Cardiac muscle cell (in vitro differentiated cells and primary cell): ENCODE data around the gene NDUFA5. TPM values are rescaled to one million over a fixed set of nuclear protein-coding genes. Genes with fewer than 3 reads are reported as not detected.

Source experiments
- DNase-seq, 2 donors: peaks; one replicate each; pipeline versions ENCODE4 v3.0.0 to v3.0.0-alpha.2; 2010 to 2017; ENCODE audit warnings: low read depth in 1 of 2, low spot score in 1 of 2
- H3K27ac ChIP-seq: fragments of 200-600 bp; sonication (generic); 2 replicates; pipeline ENCODE4 v1.5.1; 2016
- H3K27me3 ChIP-seq: fragments of 200-600 bp; sonication (generic); 2 replicates; pipeline ENCODE4 v1.6.0; 2016; ENCODE audit warnings: control low read depth
- H3K36me3 ChIP-seq: fragments of 200-600 bp; sonication (generic); 2 replicates; pipeline ENCODE4 v1.5.1; 2016; ENCODE audit warnings: control low read depth
- H3K4me1 ChIP-seq: fragments of 200-600 bp; sonication (generic); 2 replicates; pipeline ENCODE4 v1.8.1; 2017; ENCODE audit warnings: low read depth, mild to moderate bottlenecking, mixed run types
- H3K4me3 ChIP-seq: fragments of 200-600 bp; sonication (generic); 2 replicates; pipeline ENCODE4 v1.5.1; 2016; ENCODE audit warnings: mild to moderate bottlenecking
- H3K9me3 ChIP-seq: fragments of 200-600 bp; sonication (generic); 2 replicates; pipeline ENCODE4 v1.5.1; 2017; ENCODE audit warnings: low read depth, mild to moderate bottlenecking, control low read depth
- polyA plus RNA-seq: library from polyadenylated mRNA; unstranded; fragments of >200 nt; fragmentation: Nextera tagmentation; extraction: Ambion mirVana; gene quantifications from 2 replicates; pipeline ENCODE4 v1.2.1, GENCODE V29; 2016
- total RNA-seq: library from RNA; depleted of rRNA; stranded (reverse); fragments of >200 nt; gene quantifications from 2 replicates; pipeline ENCODE4 v1.2.3, GENCODE V29; 2016
- TF ChIP-seq, protein P1 (sequence below): IDR thresholded peaks from 2 replicates; pipeline ENCODE4 v1.5.1; 2012; ENCODE audit warnings: low read depth, mild to moderate bottlenecking, low read length

NDUFA5 gene
- total and polyA plus RNA-seq, 2 experiments from 2014 or later, result 64.0 to 217 TPM

DNA sequence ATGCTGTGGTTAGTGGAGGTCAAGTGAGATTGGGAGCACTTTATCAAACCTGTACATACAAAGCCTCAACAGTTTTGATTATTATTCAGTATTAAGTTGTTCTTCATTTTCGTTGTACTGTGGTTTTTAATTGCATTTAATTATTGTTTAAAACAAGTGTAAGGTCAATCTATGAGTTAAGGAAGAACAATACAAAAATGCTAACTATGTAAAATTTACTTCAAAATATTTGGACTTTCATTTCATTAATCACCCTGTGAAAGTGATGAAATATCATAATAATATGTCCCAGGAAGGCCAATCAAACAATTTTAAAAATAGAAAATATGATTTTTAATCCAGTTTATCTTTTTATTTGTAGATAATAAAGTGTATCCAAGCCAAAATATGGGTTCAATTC, 13.6 kb upstream of the NDUFA5 start:
- Histone ChIP-seq H3K4me3 (no peak overlapping the region), H3K4me1 (no peaks in the 10 kb centered on the region), H3K9me3 (no peaks in the 10 kb centered on the region), H3K27ac (no peak overlapping the region), H3K27me3 (no peaks in the 10 kb centered on the region), H3K36me3 (no peaks in the 10 kb centered on the region)
- no peak for DNase-seq
- TF ChIP-seq, protein P1, sequence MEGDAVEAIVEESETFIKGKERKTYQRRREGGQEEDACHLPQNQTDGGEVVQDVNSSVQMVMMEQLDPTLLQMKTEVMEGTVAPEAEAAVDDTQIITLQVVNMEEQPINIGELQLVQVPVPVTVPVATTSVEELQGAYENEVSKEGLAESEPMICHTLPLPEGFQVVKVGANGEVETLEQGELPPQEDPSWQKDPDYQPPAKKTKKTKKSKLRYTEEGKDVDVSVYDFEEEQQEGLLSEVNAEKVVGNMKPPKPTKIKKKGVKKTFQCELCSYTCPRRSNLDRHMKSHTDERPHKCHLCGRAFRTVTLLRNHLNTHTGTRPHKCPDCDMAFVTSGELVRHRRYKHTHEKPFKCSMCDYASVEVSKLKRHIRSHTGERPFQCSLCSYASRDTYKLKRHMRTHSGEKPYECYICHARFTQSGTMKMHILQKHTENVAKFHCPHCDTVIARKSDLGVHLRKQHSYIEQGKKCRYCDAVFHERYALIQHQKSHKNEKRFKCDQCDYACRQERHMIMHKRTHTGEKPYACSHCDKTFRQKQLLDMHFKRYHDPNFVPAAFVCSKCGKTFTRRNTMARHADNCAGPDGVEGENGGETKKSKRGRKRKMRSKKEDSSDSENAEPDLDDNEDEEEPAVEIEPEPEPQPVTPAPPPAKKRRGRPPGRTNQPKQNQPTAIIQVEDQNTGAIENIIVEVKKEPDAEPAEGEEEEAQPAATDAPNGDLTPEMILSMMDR, result no peak

DNA sequence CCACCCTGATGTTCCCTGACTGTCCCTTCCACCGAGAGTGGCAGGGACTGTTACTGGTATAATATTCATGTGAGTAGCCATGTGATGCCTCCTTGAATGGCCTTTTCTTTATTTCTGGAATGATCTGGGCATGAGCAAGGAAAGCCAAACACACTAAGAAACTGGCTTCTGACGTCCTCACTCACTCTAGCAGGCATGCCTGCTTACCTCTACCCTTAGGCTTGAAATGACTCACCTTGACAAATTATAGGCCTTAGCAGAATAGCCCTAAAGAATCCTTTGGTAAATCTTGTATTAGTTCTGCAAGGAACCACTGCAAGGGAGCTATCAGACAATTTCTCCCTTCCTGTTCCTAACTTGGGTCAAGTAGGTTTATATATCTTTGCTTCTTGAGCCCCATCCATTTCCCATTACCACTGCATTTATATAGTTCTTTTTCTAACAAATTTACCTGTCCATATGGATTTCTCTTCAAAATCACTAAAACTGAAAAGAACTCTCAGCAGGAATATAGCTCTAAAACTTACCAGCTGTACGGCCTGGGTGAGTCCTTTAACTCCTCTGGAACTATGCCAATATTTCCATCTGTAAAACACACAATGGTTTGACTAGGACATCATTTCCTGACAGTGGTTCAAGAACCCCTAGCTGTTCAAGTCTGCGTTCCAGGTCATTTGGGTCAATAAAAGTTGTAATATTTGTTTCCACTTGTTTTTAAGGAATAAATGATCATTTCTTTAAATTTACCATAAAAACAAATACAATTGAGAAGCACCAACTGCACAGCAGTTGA, 13.0 kb upstream of the NDUFA5 start:
- Histone ChIP-seq H3K4me3 (no peak overlapping the region), H3K9me3 (no peaks in the 10 kb centered on the region), H3K27me3 (no peaks in the 10 kb centered on the region), H3K27ac (no peak overlapping the region), H3K36me3 (no peaks in the 10 kb centered on the region), H3K4me1 (no peaks in the 10 kb centered on the region)
- peak in 1 of 2 donors; percentile 17 for DNase-seq
- TF ChIP-seq, protein P1, result no peak

DNA sequence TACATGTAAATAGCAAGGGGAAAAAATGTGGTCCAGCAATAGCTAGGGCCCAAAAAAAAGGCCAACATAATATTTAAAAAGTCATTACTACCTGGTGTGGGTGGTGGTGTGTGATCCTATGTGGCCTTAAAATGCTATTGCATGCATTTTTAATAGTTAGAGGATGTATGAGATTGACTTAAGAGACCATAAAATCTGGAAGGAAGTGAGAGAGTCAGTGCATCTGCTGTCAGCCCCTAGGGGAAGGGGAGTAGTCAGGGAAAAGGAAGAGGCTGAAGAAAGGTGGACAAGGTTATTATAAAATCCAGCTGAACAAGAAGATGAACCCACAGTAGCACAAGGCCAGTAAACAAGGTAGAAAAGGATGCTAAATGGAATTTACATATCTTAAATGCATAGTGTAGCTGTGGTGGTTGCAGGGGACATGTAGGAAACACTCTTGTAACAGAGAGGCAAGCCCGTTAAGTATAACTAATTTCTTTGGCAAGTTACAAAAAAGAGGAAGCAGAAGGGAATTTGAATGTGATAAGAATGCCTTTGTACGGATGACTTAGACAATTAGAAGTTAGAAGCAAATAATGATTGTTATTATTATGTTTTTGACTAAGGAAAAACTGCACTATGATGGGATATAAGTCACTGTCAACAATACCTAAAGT, 11.9 kb upstream of the NDUFA5 start:
- no peak overlapping the region for H3K27ac ChIP-seq
- no peak overlapping the region for H3K4me3 ChIP-seq
- no peaks in the 10 kb centered on the region for H3K36me3 ChIP-seq
- no peaks in the 10 kb centered on the region for H3K9me3 ChIP-seq
- TF ChIP-seq, protein P1, result no peak
- no peaks in the 10 kb centered on the region for H3K4me1 ChIP-seq
- H3K27me3 ChIP-seq, result no peaks in the 10 kb centered on the region
- DNase-seq, result no peak

DNA sequence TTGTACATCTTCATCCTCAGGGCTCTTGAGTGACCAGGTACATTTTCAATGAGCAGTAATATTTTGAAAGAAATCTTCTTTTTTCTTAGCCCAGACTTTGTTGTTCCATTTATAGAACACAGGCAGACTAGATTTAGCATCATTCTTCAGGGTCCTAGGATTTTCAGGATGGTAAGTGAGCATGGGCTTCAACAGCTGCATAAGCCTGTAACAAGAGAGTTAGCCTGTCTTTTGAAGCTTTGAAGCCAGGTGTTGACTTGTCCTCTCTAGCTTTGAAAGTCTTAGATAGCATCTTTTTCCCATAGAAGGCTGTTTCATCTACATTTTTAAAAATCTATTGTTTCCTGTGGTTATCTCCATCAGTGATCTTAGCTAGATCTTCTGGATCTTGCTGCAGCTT, 4.5 kb upstream of the NDUFA5 start:
- H3K4me1 ChIP-seq, result no peaks in the 10 kb centered on the region
- TF ChIP-seq, protein P1, result no peak
- H3K36me3 ChIP-seq, result no peaks in the 10 kb centered on the region
- H3K4me3 ChIP-seq, result no peak overlapping the region
- H3K9me3 ChIP-seq, result no peaks in the 10 kb centered on the region
- no peak for DNase-seq
- H3K27me3 ChIP-seq, result no peaks in the 10 kb centered on the region
- no peak overlapping the region for H3K27ac ChIP-seq

DNA sequence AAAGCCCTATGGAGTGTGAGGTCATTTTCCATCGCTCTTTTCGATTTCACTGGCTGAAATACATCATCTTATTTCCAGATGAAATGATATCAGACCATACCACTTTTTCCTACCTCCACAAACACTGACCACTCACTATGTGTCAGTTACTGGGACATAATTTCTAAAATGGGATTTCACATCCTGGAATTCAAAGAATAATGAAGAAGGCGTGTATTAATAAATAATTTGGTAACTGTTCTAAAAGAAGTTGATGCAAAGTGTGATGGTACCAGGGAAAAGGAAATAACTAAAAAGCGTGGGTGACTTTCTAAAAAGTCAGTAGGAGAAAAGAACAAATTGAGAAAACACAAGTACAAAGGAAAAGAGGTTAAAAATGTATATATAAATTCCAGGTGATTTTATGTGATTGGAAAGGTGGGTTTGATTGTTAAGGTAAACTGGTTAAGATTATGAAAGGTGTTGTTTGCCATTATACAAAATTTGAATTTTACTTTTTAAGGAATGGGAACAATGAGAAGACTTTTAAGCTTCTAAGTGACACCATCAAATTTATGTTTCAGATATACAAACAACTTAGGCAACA, 764 bp upstream of the NDUFA5 start:
- Histone ChIP-seq H3K36me3 (peaks cover 6% of the 10 kb centered on the region), H3K9me3 (no peaks in the 10 kb centered on the region), H3K27ac (peak overlapping the region; percentile 38), H3K4me1 (peaks cover 11% of the 10 kb centered on the region), H3K4me3 (peak overlapping the region; percentile 93), H3K27me3 (no peaks in the 10 kb centered on the region)
- TF ChIP-seq, protein P1, result no peak
- no peak for DNase-seq
